NCI-H2196 (cell line): ENCODE results near the gene TMEM59.
"Not testable (repeated sequence)": the region's sequence is repeated elsewhere in the genome, so short reads cannot be mapped to it uniquely, and the experiment has no call there.

Experiments
- DNase-seq: peaks from one replicate; lab custom pipeline; 2025; ENCODE audit not compliant: unreplicated experiment; lab: John Stamatoyannopoulos, UW

TMEM59 gene

GRCh38 chr1:54053745-54054437 is 887 bp upstream of the TMEM59 start:
- DNase-seq: no peak

DNA sequence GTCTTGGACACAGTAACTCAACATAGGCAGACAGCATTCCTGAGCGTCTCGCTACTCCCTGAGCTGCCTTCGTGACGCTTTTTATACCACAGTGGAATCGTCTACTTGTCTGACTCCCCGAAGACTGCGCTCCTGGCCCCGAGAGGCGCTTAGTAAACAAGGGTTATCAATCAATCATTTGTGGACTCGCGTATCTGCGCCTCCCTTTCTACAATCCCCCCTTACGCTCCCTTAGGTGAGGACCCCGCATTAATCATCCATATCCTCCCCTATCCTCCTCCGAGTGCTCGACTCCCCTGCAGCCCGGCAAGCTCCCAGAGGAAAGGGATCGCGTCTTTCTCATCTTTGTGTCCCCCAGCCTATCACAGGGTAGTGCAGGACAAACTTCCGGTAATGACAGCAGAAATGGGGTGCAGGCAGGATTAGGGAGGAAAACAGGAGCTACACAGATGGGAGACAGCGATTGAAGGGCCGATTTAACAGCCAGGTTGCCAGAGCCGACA is 522 bp downstream of the TMEM59 start:
- peak; percentile 25 for DNase-seq

- DNase-seq: no peak
Observed at GRCh38 chr1:54051933-54052430, 1.0 kb downstream of the TMEM59 start.

DNA sequence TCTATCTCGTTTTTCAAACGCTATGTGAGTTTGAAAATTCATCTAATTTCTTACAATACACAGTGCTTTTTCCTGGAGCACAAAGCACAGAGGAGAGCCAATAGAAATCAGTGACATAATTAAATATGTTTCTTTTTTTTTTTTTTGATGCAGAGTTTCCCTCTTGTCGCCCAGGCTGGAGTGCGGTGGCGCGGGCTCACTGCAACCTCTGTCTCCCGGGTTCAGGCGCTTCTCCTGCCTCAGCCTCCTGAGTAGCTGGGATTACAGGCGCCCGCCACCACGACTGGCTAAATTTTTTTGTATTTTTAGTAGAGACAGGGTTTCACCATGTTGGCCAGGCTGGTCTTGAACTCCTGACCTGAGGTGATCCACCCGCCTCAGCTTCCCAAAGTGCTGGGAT is 2.6 kb downstream of the TMEM59 start:
- not testable (repeated sequence) for DNase-seq

- no peak for DNase-seq
Observed at GRCh38 chr1:54047384-54048305, 5.4 kb downstream of the TMEM59 start.

- DNase-seq: no peak
Observed at GRCh38 chr1:54046671-54047383, 6.2 kb downstream of the TMEM59 start.

DNA sequence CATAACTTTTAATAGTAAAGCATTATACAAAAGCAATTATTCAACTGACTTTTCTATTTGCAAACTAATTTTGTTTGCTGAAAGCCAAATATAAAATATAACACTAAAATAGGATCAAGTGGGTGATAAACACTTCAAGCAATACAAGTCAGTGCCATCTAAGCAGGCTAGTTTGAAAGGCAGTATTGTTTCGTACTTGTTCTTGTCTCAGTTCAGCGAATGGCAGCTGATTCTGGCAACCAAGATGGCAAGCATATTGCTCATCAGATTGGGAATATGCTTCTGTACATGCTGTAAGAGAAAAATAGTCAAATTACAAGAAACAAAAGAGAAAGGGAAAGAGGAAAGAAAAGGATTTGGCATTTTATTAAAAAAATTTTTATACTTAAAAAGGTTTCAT is 7.5 kb downstream of the TMEM59 start:
- DNase-seq: no peak

DNA sequence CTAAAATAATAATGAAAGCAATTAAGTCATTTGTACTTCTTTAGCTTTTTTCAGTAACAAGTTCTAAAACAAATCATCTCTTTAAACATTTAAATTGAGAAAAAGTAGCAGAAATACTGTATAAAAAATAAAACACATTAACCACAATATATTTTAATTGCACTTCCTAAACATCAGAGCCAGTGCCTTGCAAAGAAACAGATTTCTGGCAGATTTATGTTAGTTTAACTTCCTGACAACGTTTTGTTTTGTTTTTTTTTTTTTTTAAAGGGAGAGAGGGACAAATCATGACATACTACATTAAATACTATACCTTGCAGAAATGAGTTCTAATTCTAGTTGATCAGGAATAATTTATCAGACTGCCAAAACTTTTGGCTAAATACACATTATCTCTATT is 11.2 kb downstream of the TMEM59 start:
- no peak for DNase-seq

DNA sequence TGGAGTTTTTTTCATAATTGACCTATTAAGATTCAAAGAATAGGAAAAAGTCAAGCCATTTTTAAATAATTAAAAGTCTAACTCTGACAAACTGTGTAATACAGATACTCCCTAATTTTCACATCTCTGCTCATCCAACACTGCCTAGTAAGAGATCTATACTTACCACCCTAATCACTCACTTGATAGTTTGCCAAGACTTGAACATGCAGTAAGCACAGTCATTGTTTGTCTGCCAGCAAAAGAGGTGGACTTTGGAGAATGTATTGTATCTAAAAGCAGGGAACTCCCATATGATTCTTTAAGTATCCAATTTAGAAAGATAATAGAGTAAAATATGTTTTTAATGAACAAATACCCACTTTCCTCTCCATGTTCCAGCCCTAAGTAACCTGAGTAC is 15.5 kb downstream of the TMEM59 start:
- no peak for DNase-seq

- no peak for DNase-seq
Observed at GRCh38 chr1:54028306-54029251, 24.4 kb downstream of the TMEM59 start.

GRCh38 chr1:54027848-54028247 is 25.2 kb downstream of the TMEM59 start:
- peak; percentile 70 for DNase-seq

DNA sequence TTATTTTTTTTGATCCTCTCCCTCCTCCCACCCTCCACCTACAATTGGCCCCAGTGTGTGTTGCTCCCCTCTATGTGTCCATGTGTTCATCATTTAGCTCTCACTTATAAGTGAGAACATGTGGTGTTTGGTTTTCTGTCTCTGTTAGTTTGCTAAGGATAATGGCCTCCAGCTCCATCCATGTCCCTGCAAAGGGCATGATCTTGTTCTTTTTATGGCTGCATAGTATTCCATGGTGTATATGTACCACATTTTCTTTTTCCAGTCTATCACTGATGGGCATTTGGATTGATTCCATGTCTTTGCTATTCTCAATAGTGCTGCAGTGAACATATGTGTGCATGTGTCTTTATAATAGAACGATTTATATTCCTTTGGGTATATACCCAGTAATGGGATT is 28.2 kb downstream of the TMEM59 start:
- DNase-seq: not testable (repeated sequence)

GRCh38 chr1:54024358-54024757 is 28.6 kb downstream of the TMEM59 start:
- no peak for DNase-seq

GRCh38 chr1:54019562-54020176 is 33.3 kb downstream of the TMEM59 start:
- not testable (repeated sequence) for DNase-seq

DNA sequence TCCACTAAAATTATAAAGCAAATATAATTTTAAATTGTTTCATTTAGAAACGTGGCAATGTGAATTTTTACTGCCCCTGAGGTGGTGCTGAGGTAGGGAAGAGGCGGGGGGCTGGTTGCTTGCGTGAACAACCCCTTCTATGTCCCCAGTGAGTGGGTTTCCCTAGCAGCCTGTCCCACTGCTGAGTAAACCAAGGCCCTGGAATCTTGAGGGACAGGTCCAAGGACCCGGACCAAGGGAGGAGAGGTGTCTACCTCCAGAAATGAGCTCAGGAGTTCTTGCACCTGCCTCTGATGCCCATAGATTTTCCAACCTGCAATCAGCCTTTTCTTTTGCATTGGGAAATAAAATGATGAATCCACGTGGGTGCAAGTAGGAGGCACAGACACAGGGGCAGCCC is 34.4 kb downstream of the TMEM59 start:
- DNase-seq: no peak

GRCh38 chr1:54017979-54018378 is 35.0 kb downstream of the TMEM59 start, which contains the start of gene LDLRAD1:
Gene LDLRAD1, minus strand, starts transcription at chr1:54018186. Its CDS starts 74 bp downstream, at chr1:54018112.
- no peak for DNase-seq

DNA sequence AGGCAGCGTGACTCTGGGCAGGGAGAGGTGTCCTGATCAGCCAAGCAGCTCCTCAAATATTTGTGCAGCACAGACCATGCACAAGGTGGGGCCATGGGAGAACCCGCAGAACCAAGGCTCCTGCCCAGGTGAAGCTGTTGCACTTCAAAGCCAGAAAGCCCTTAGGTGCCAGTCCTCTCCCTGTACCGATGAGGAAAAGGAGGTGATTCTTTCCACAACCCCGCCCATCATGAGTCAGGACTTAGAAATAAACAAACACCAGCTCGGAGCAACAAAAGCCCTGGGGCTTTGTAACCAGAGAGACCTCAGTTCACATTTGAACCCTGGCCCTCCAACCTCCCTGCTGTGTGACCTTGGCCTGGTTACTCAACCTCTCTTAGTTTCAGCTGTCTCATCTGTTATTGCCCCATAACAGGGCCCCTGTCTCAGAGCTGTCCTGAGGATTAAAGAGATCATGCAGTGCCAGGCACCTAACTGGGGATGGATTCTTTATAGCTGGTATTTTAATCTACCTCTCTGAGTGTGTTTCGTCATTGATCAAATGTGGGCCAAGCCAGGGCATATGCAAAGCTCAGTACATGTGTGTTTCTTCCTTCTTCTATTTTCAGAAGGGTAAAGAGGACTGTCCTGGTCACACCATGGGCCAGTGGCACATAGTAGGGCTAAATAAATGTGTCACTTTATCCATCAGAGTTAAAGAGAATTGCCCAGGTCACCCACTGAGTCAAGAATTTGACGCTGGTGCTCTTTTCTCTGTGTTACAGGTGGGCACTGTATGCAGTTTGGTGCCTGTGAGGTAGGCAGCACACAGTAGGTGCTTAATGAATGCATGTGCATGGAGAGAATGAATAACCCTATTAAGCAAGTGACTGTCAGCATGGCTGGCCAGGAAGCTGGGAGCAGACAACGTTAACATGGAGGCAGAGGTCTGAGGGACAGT is 36.4 kb downstream of the TMEM59 start:
- DNase-seq: peak; percentile 71

DNA sequence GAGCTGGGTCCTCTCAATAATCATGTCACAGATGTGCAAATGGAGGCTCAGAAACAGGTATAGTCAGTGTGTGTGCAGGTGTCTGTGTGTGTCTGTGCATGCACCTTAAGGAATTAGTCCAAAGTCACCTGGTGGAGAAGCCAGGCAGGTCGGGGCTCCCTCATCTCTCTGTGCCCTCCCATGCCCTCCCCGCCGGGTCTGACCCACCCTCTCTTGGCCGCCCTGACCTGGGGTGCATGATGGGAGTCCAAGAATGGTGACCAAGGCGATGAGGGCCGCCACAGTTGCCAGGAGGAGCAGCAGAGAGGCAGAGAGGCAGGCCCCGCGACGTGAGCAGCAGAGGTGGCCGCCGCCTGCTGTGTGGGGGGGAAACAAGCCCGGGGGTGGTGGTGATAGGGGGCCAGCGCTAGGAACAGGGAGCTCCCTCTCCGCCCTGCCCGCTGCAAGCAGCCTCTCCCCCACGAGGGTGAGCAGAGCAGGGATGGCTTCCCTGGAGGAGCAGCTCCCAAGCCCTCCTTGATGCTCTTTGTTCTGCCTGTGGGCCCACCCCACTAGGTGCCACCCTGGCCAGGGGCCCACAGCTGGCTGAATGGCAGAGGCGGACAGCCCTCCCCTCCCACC is 38.9 kb downstream of the TMEM59 start:
- no peak for DNase-seq
